Measurements from ENCODE around the gene SGIP1. TPM values are rescaled to one million over a fixed set of nuclear protein-coding genes. Genes with fewer than 3 reads are reported as not detected.

Gene SGIP1
- total RNA-seq, 1 experiment from 2014 or later = not detected

DNA sequence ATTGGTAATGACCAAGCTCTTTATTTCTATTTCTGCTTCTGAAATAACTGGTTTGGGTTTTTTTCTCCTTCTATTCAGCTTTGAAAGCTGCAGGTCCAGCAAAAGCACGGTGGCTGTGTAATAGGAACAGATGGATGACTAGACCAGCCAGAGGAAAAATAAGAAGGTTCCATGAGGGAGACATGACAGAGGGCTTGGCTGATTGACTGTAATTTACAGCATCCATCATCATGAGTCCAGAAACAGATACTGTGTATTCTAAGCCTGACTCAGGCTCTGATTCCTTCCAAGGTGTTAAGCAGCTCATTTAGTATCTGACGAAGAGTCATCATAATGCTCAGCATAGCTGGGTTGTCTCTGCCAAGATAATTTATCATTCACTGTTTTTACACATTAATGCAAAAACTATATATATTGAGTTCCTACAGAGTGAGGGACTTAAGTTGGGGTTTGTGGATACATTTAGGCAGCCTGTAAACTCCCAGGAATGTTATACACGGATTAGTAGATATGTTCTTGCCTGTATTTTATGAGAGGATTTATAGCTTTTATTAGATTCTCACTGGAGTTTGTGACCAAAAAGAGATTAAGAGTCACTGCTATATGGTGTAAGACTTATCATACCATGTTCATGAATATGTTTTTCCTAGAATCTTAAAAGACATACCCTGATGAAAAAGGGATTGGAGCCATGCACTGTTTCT lies 72.6 kb downstream of the SGIP1 start:
- no TSS peak for BruUV-seq (replicated peaks)
- intact Hi-C loops (cut with micrococcal nuclease) = no loop called here
- H3K27me3 ChIP-seq (ENCODE audit: low read length) = peaks cover 55% of the 10 kb centered on the region
- no peaks in the 10 kb centered on the region for H4K20me1 ChIP-seq (ENCODE audit: low read length)
- H3K4me3 ChIP-seq (ENCODE audit: low read length) = no peak overlapping the region
- H3K9ac ChIP-seq (ENCODE audit: low read length) = no peak overlapping the region
- TF ChIP-seq CTCF (conservative IDR thresholded peaks at IDR 0.05; ENCODE audit: low read depth, low read length) (no peak), EZH2phosphoT487 (IDR thresholded peaks at IDR 0.05; ENCODE audit: borderline replicate concordance, low read length) (no peak), EZH2 (IDR thresholded peaks at IDR 0.05; ENCODE audit: low read length, unreplicated experiment) (no peak)
- H3K79me2 ChIP-seq (ENCODE audit: low read length) = no peaks in the 10 kb centered on the region
- H3K27ac ChIP-seq (ENCODE audit: low read length) = no peak overlapping the region
- no peaks in the 10 kb centered on the region for H3K36me3 ChIP-seq (ENCODE audit: low read depth, low read length)
- H3F3A ChIP-seq (ENCODE audit: low read length, unreplicated experiment) = no peaks in the 10 kb centered on the region
- ChIA-PET CTCF (no interaction called here), POLR2A (ENCODE audit: unreplicated experiment) (no interaction called here)
- H2AFZ ChIP-seq (ENCODE audit: low read length) = no peak overlapping the region
- H3K4me2 ChIP-seq (ENCODE audit: low read length) = no peak overlapping the region
- no peaks in the 10 kb centered on the region for H3K9me3 ChIP-seq (ENCODE audit: low read length)
- ATAC-seq = no peak
- no peaks in the 10 kb centered on the region for H3K4me1 ChIP-seq (ENCODE audit: insufficient read depth, low read length)
- no peak for DNase-seq
- H3K9me2 ChIP-seq (replicated peaks; ENCODE audit: low read length) = no peaks in the 10 kb centered on the region

DNA sequence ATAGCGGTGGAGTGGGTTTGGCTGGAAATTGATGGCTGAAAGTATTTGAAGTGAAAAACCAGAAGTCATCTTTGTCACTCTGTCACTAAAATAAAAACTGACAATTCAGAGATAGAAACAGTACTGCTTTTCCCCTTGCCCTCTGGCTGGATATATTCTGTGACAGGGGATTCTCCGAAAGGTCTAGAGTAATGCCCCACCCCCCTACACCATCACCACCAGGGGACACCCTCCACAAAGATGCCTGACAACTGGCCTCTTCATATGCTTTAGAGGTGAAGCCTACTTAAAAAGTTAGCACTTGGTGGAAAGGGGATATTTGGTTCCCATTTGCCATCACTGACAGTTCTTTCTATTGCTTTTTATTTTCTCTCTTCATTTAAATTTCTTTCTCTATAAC lies 73.5 kb downstream of the SGIP1 start:
- Histone ChIP-seq H4K20me1 (ENCODE audit: low read length) (no peaks in the 10 kb centered on the region), H3K9me2 (replicated peaks; ENCODE audit: low read length) (no peaks in the 10 kb centered on the region), H3K27ac (ENCODE audit: low read length) (no peak overlapping the region), H3K4me1 (ENCODE audit: insufficient read depth, low read length) (no peaks in the 10 kb centered on the region), H3K27me3 (ENCODE audit: low read length) (peaks cover 60% of the 10 kb centered on the region), H3K4me3 (ENCODE audit: low read length) (no peak overlapping the region), H2AFZ (ENCODE audit: low read length) (no peak overlapping the region), H3K9me3 (ENCODE audit: low read length) (no peaks in the 10 kb centered on the region), H3K4me2 (ENCODE audit: low read length) (no peak overlapping the region), H3K36me3 (ENCODE audit: low read depth, low read length) (no peaks in the 10 kb centered on the region), H3K79me2 (ENCODE audit: low read length) (no peaks in the 10 kb centered on the region), H3F3A (ENCODE audit: low read length, unreplicated experiment) (no peaks in the 10 kb centered on the region), H3K9ac (ENCODE audit: low read length) (no peak overlapping the region)
- ATAC-seq (no peak), DNase-seq (no peak)
- ChIA-PET POLR2A (ENCODE audit: unreplicated experiment) (no interaction called here), CTCF (no interaction called here)
- intact Hi-C loops (cut with micrococcal nuclease) = no loop called here
- BruUV-seq (replicated peaks) = no TSS peak
- no peak for TF ChIP-seq EZH2 (IDR thresholded peaks at IDR 0.05; ENCODE audit: low read length, unreplicated experiment)
- no peak for TF ChIP-seq EZH2phosphoT487 (IDR thresholded peaks at IDR 0.05; ENCODE audit: borderline replicate concordance, low read length)
- TF ChIP-seq CTCF (conservative IDR thresholded peaks at IDR 0.05; ENCODE audit: low read depth, low read length) = no peak

- Histone ChIP-seq H3K9me3 (ENCODE audit: low read length) (no peaks in the 10 kb centered on the region), H3K36me3 (ENCODE audit: low read depth, low read length) (no peaks in the 10 kb centered on the region), H3K4me3 (ENCODE audit: low read length) (no peak overlapping the region), H3K27ac (ENCODE audit: low read length) (no peak overlapping the region), H4K20me1 (ENCODE audit: low read length) (no peaks in the 10 kb centered on the region), H3K79me2 (ENCODE audit: low read length) (no peaks in the 10 kb centered on the region), H3K27me3 (ENCODE audit: low read length) (peaks cover 44% of the 10 kb centered on the region; the same call in 1 of the 2 replicates), H3K4me2 (ENCODE audit: low read length) (no peak overlapping the region), H3K4me1 (ENCODE audit: insufficient read depth, low read length) (no peaks in the 10 kb centered on the region), H2AFZ (ENCODE audit: low read length) (no peak overlapping the region), H3K9me2 (replicated peaks; ENCODE audit: low read length) (no peaks in the 10 kb centered on the region), H3F3A (ENCODE audit: low read length, unreplicated experiment) (no peaks in the 10 kb centered on the region), H3K9ac (ENCODE audit: low read length) (no peak overlapping the region)
- POLR2A ChIA-PET (ENCODE audit: unreplicated experiment) = no interaction called here
- intact Hi-C loops (cut with micrococcal nuclease) = no loop called here
- ATAC-seq (no peak), DNase-seq (no peak)
- CTCF ChIA-PET = interaction anchor here (0.9 kb wide), 1 partner anchor 109 kb away, joined by 3 read pairs; no protein-coding TSS in a partner anchor
- BruUV-seq (replicated peaks) = no TSS peak
- TF ChIP-seq EZH2 (IDR thresholded peaks at IDR 0.05; ENCODE audit: low read length, unreplicated experiment) (no peak), EZH2phosphoT487 (IDR thresholded peaks at IDR 0.05; ENCODE audit: borderline replicate concordance, low read length) (no peak), CTCF (conservative IDR thresholded peaks at IDR 0.05; ENCODE audit: low read depth, low read length) (no peak)
These were observed 79.2 kb downstream of the SGIP1 start for GRCh38 chr1:66613187-66613586.

All from PC-3 (cell line).